Choroid plexus epithelial cell (primary cell): ENCODE measurements around the gene EVA1A.
A peak's percentile ranks its signal among the peaks of the same experiment; 100 is the strongest.

Source experiments
- DNase-seq: peaks from one replicate; pipeline ENCODE4 v3.0.0-alpha.2; 2010; ENCODE audit warnings: low read depth
- H3K4me3 ChIP-seq: 2 replicates; pipeline ENCODE4 v1.5.1; 2011; ENCODE audit warnings: low read depth, mild to moderate bottlenecking, control low read depth, low read length, moderate library complexity
- TF ChIP-seq, protein P1 (sequence below): conservative IDR thresholded peaks from 2 replicates; pipeline ENCODE4 v1.5.1; 2011; ENCODE audit warnings: low read depth, mild to moderate bottlenecking, control low read depth, inconsistent platforms, low read length, moderate library complexity

The EVA1A gene

DNA sequence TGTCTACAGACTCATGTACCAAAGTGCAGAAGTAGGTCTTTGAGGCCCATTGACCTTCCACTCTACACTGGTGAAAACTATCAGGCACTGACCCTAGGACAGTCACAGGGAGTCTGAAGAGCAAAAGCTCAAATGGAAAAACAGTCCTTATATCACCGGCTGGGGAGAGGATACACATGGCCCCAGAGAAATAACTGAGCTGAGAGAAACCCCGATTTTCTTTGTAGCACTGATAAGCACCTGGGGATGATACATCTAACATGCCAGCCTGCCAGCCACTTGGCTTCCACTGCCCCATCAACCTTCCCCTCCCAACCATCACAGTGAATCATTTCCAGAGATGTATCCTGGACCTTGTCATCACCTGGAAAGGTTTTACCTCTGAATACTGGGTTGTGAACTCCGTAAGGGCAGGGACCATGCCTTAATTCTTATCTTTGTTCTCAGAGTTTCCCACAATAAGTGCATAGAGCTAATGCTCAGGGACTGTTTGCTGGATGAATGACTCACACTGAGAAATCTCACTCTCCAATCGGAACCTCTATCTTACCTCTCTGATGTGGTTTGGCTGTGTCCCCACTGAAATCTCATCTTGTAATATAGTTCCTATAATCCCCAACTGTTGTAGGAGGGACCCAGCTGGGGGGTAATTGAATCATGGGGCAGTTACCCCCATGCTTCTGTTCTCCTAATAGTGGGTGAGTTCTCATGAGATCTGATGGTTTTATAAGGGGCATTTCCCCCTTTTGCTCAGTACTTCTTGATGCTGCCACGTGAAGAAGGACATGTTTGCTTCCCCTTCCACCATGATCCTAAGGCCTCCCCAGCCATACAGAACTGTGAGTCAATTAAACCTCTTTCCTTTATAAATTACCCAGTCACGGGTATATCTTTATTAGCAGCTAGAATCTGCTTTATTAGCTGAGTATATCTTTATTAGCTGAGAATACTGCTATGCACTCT is 37.1 kb downstream of the EVA1A start:
- peak; percentile 86 for DNase-seq
- TF ChIP-seq, protein P1, sequence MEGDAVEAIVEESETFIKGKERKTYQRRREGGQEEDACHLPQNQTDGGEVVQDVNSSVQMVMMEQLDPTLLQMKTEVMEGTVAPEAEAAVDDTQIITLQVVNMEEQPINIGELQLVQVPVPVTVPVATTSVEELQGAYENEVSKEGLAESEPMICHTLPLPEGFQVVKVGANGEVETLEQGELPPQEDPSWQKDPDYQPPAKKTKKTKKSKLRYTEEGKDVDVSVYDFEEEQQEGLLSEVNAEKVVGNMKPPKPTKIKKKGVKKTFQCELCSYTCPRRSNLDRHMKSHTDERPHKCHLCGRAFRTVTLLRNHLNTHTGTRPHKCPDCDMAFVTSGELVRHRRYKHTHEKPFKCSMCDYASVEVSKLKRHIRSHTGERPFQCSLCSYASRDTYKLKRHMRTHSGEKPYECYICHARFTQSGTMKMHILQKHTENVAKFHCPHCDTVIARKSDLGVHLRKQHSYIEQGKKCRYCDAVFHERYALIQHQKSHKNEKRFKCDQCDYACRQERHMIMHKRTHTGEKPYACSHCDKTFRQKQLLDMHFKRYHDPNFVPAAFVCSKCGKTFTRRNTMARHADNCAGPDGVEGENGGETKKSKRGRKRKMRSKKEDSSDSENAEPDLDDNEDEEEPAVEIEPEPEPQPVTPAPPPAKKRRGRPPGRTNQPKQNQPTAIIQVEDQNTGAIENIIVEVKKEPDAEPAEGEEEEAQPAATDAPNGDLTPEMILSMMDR: no peak

DNA sequence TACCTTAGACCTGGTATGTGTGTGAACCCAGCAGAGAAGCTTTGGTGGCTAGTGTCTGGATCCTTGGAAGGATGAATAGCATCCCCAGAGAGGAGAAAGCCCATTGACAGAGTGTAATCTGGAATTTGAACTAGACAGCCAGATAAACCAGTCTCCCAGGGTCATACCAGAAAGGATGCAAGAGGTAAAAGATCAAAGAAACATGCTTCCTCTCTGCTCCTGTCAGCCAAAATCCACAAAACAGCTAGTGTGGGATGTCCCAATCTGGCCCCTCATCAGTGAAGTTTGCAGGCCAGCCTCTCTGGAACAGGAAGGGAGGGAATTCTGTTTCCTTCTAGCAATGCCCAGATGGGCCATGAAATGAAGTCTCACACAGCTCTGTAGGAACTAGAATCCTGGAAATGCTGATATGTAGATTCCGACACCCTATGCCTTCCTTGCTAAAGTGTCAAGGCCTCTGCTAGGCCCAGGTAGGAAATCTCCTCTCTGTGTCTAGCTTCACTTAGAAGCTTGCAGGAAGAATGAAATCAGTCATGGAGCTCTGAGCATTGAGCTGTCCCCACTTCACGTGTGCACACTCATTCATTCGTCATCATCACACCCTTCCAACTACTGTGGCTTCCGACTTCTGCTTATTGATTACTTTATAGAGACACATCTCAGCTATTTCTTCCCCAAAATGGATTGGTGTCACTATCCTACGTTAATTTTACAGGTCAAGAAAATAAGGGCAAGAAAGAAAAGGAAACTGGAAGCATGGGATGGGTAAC is 38.0 kb downstream of the EVA1A start:
- DNase-seq: no peak
- TF ChIP-seq, protein P1: no peak
- H3K4me3 ChIP-seq: no peak overlapping the region

More for the DNA sequence above, 37.1 kb downstream of the EVA1A start:
- no peak overlapping the region for H3K4me3 ChIP-seq

DNA sequence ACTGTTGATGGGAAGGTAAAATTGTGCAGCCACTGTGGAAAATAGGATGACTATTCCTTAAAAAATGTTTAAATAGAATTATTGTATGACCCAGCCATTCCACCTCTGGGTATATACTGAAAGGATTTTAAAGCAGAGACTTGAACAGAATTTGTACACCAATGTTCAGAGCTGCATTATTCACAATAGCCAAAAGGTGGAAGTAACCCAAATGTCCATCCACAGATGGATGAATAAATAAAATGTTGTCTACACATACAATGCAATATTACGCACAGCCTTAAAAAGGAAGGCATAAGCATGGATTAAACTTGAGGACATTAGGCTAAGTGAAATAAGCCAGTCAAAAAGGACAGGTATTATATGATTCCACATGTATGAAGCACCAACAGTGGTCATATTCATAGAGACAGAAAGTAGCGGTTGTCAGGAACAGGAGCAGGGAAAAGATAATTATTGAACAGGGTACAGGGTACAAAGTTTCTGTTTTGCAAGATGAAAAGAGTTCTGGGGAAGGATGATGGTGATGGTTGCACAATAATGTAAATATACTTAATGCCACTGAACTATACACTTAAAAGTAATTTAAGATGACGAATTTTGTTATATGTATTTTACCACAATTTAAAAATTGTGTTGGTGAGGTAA is 39.4 kb downstream of the EVA1A start:
- no peak for DNase-seq
- TF ChIP-seq, protein P1: no peak

DNA sequence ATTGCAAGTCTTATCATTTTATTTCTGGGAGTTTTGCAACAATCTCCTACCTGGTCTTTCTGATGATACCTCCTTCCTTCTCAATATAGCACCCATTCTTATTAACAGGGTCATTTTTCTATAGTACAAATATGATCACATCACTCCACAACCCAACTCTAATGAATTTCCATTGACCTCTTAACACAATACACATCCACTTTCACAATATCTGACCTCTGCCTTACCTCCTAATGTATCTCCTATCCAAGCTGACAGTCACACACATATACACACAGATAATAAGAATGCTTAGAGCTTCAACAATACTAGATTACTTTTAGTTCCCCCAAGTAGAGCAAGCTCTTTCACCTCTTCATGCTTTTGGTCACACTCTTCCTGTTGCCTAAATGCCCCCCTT is 40.9 kb downstream of the EVA1A start:
- DNase-seq: no peak
- TF ChIP-seq, protein P1: no peak
- H3K4me3 ChIP-seq: no peak overlapping the region

More for the DNA sequence above, 39.4 kb downstream of the EVA1A start:
- H3K4me3 ChIP-seq: no peak overlapping the region

DNA sequence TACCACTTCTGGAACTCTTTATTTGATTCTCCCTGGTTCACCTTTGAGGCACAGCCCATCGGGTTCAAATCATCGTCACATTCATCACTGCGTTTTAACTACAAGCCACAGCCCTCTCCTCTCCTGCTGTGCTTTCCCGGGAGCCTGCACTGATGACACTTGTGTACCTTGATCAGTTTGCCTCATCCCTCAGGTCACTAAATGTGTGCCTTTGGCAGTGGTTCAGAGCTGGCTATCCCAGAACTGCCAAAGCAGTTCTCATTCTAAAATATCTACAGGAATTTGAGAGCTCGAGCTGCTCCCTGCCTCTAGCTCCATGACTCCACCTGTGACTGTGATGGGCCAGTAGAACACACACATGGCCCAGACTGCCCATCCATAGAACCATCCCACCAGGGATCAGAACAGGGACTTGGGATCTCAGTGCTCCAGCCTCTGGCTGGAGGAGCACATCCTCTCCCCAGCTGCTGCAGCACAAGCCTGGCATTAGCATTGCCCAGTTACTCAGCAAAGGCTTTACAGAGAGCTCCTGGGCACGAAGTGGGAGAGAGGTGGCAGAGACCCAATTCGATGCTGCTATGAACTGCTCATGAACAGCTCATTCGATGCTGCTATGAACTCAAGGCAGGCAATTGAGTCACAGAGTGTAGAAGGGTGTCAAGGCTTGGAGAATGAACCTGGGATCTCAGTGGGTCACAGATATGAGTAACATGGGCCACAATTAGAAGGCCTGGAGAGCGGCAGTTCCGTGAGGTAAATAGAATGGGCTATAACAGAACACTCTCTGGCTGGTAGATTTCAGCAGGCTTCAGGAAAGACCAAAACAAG is 41.9 kb downstream of the EVA1A start:
- no peak overlapping the region for H3K4me3 ChIP-seq
- TF ChIP-seq, protein P1: no peak
- no peak for DNase-seq

DNA sequence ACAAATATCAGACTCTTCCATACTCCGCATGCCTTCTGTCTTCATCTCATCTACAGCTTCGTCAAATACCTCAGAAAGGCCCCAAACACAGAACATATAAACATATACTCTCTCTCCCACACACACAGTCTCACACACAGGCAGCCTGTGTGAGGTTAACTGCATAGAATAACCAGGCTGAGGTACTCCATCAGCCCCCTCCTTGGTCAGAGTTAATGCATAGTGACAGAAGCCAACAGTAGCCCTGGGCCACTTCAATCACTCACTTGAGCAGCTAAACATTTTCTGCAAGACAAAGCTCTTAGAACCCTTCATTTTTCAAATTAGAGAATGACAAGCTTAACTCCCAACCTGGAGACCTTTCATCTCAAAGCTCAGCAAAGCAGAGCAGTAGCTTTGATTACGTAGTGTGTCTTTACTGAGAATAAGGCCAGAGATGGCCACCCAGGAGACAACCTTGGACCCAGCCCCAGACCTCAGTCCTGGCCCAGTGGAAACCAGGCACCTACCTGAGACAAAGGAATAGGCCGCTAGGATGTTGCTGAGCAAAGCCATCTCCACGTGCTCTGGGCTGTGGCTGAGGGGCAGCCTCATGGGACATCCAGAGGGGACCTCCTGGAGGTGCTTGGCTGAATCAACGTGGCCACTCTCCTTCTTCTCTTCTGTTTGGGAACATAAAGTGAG is 43.0 kb downstream of the EVA1A start:
- no peak for DNase-seq
- TF ChIP-seq, protein P1: no peak
- H3K4me3 ChIP-seq: no peak overlapping the region
